OCI-LY3 (cell line): ENCODE data around the gene HSD17B7.
"Not testable (repeated sequence)": the region's sequence is repeated elsewhere in the genome, so short reads cannot be mapped to it uniquely, and the experiment has no call there.

ENCODE experiments used
- H2AFZ ChIP-seq: fragments of 200-600, 300-600 bp; shearing (Covaris generic); 2 replicates; pipeline ENCODE4 v1.6.0; 2014; ENCODE audit warnings: antibody characterized with exemption, low read depth, low read length
- H3K27ac ChIP-seq: fragments of 200-600, 300-600 bp; sonication (generic); 2 replicates; pipeline ENCODE4 v1.5.1; 2014; ENCODE audit warnings: mild to moderate bottlenecking, low read length, moderate library complexity, mixed read lengths
- H3K27me3 ChIP-seq: fragments of 200-600, 300-600 bp; sonication (generic); 2 replicates; pipeline ENCODE4 v1.6.1; 2014; ENCODE audit warnings: low read depth, low read length, mixed read lengths
- H3K36me3 ChIP-seq: fragments of 200-600, 300-600 bp; sonication (generic); replicated peaks from 2 replicates; pipeline ENCODE3; 2014; ENCODE audit warnings: low read depth, low read length, mixed read lengths
- H3K4me1 ChIP-seq: fragments of 300-600, 200-600 bp; sonication (generic); 2 replicates; pipeline ENCODE4 v1.6.1; 2014; ENCODE audit warnings: low read length, mixed read lengths
- H3K4me2 ChIP-seq: fragments of 200-600, 300-600 bp; sonication (generic); 2 replicates; pipeline ENCODE4 v1.6.1; 2014; ENCODE audit warnings: low read length, mixed read lengths
- H3K4me3 ChIP-seq: fragments of 300-600, 200-600 bp; sonication (generic); 2 replicates; pipeline ENCODE4 v1.5.1; 2014; ENCODE audit warnings: antibody characterized with exemption, mild to moderate bottlenecking, low read length, moderate library complexity
- H3K79me2 ChIP-seq: fragments of 300-600, 200-600 bp; shearing (Covaris generic); 2 replicates; pipeline ENCODE4 v1.6.1; 2014; ENCODE audit warnings: mild to moderate bottlenecking, low read length, mixed read lengths
- H3K9ac ChIP-seq: fragments of 300-600, 200-600 bp; shearing (Covaris generic); 2 replicates; pipeline ENCODE4 v1.6.0; 2014; ENCODE audit warnings: mild to moderate bottlenecking, low read length, moderate library complexity
- H3K9me3 ChIP-seq: fragments of 200-600, 300-600 bp; shearing (Covaris generic); 2 replicates; pipeline ENCODE4 v1.6.1; 2014; ENCODE audit warnings: low read length, mixed read lengths; ENCODE audit not compliant: insufficient read depth
- H4K20me1 ChIP-seq: fragments of 200-600, 300-600 bp; sonication (generic); 2 replicates; pipeline ENCODE4 v1.6.1; 2016; ENCODE audit warnings: low read length, mixed read lengths; ENCODE audit not compliant: insufficient read depth
- CTCF ChIP-seq: fragments of 200-600, 300-600 bp; sonication (generic); IDR thresholded peaks from 2 replicates; pipeline ENCODE4 v1.5.1; 2014; ENCODE audit warnings: antibody characterized with exemption, low read length, low read depth
- EZH2phosphoT487 ChIP-seq: fragments of 200-600 bp; shearing (Covaris generic); IDR thresholded peaks from 2 replicates; pipeline ENCODE4 v1.6.1; 2018; ENCODE audit warnings: antibody characterized with exemption, mixed run types, low read depth

Gene HSD17B7

GRCh38 chr1:162790303-162790984 lies at the start of gene HSD17B7:
Gene HSD17B7 (plus strand): TSS chr1:162790702. CDS start chr1:162790801, 99 bp downstream.
- TF ChIP-seq CTCF, result peak; percentile 5; the same call in 1 of the 2 replicates
- H3K79me2 ChIP-seq, H3K9me3 ChIP-seq, H3K27me3 ChIP-seq, H4K20me1 ChIP-seq, H3K4me1 ChIP-seq, H3K36me3 ChIP-seq: not testable (repeated sequence)
- H3K4me3 ChIP-seq, result peak within 1 kb of the TSS; percentile 86
- H3K4me2 ChIP-seq, result peak within 1 kb of the TSS; percentile 96
- H3K27ac ChIP-seq, result peak within 1 kb of the TSS; percentile 72
- H3K9ac ChIP-seq, result peak within 1 kb of the TSS; percentile 84
- H2AFZ ChIP-seq, result peak within 1 kb of the TSS; percentile 86

GRCh38 chr1:162740755-162741154 lies 49.7 kb upstream of the HSD17B7 start:
- Histone ChIP-seq H3K4me2 (no peak overlapping the region), H3K79me2 (no peaks in the 10 kb centered on the region), H3K9ac (no peak overlapping the region), H3K36me3 (no peaks in the 10 kb centered on the region), H3K27me3 (no peaks in the 10 kb centered on the region), H3K4me3 (no peak overlapping the region), H3K27ac (no peak overlapping the region), H4K20me1 (no peaks in the 10 kb centered on the region), H3K9me3 (no peaks in the 10 kb centered on the region), H3K4me1 (peaks cover 6% of the 10 kb centered on the region; the same call in 1 of the 2 replicates), H2AFZ (no peak overlapping the region)
- no peak for TF ChIP-seq CTCF

GRCh38 chr1:162741574-162741973 lies 48.9 kb upstream of the HSD17B7 start:
- Histone ChIP-seq H3K4me1 (peaks cover 3% of the 10 kb centered on the region; the same call in 1 of the 2 replicates), H4K20me1 (no peaks in the 10 kb centered on the region), H3K4me3 (no peak overlapping the region), H3K27me3 (no peaks in the 10 kb centered on the region), H2AFZ (no peak overlapping the region), H3K36me3 (no peaks in the 10 kb centered on the region), H3K27ac (no peak overlapping the region), H3K9ac (no peak overlapping the region), H3K9me3 (no peaks in the 10 kb centered on the region), H3K79me2 (no peaks in the 10 kb centered on the region), H3K4me2 (no peak overlapping the region)
- TF ChIP-seq CTCF (no peak), EZH2phosphoT487 (no peak)

- not testable (repeated sequence) for H3K4me1 ChIP-seq, H3K79me2 ChIP-seq, H3K9me3 ChIP-seq, H3K4me2 ChIP-seq, H3K27me3 ChIP-seq, H3K4me3 ChIP-seq, H4K20me1 ChIP-seq, H3K36me3 ChIP-seq, H3K9ac ChIP-seq, H2AFZ ChIP-seq, H3K27ac ChIP-seq
Measured at GRCh38 chr1:162746264-162746942, 44.1 kb upstream of the HSD17B7 start.
